Cardiac muscle cell (in vitro differentiated cells and primary cell): ENCODE measurements around the gene PGBD1. TPM values are rescaled to one million over a fixed set of nuclear protein-coding genes. Genes with fewer than 3 reads are reported as not detected.
A peak's percentile ranks its signal among the peaks of the same experiment; 100 is the strongest.

Experiments
- DNase-seq, 2 donors: peaks; one replicate each; pipeline versions ENCODE4 v3.0.0 to v3.0.0-alpha.2; 2010 to 2017; ENCODE audit warnings: low read depth in 1 of 2, low spot score in 1 of 2
- H3K27ac ChIP-seq: fragments of 200-600 bp; sonication (generic); 2 replicates; pipeline ENCODE4 v1.5.1; 2016
- H3K27me3 ChIP-seq: fragments of 200-600 bp; sonication (generic); 2 replicates; pipeline ENCODE4 v1.6.0; 2016; ENCODE audit warnings: control low read depth
- H3K36me3 ChIP-seq: fragments of 200-600 bp; sonication (generic); 2 replicates; pipeline ENCODE4 v1.5.1; 2016; ENCODE audit warnings: control low read depth
- H3K4me1 ChIP-seq: fragments of 200-600 bp; sonication (generic); 2 replicates; pipeline ENCODE4 v1.8.1; 2017; ENCODE audit warnings: low read depth, mild to moderate bottlenecking, mixed run types
- H3K4me3 ChIP-seq: fragments of 200-600 bp; sonication (generic); 2 replicates; pipeline ENCODE4 v1.5.1; 2016; ENCODE audit warnings: mild to moderate bottlenecking
- H3K9me3 ChIP-seq: fragments of 200-600 bp; sonication (generic); 2 replicates; pipeline ENCODE4 v1.5.1; 2017; ENCODE audit warnings: low read depth, mild to moderate bottlenecking, control low read depth
- CTCF ChIP-seq: IDR thresholded peaks from 2 replicates; pipeline ENCODE4 v1.5.1; 2012; ENCODE audit warnings: low read depth, mild to moderate bottlenecking, low read length
- polyA plus RNA-seq: library from polyadenylated mRNA; unstranded; fragments of >200 nt; fragmentation: Nextera tagmentation; extraction: Ambion mirVana; gene quantifications from 2 replicates; pipeline ENCODE4 v1.2.1, GENCODE V29; 2016
- total RNA-seq: library from RNA; depleted of rRNA; stranded (reverse); fragments of >200 nt; gene quantifications from 2 replicates; pipeline ENCODE4 v1.2.3, GENCODE V29; 2016

Gene PGBD1
- total and polyA plus RNA-seq, 2 experiments from 2014 or later = 7.5 to 8.2 TPM

- no peaks in the 10 kb centered on the region for H3K27me3 ChIP-seq
- H3K27ac ChIP-seq = peak overlapping the region; percentile 100
- H3K9me3 ChIP-seq = no peaks in the 10 kb centered on the region
- H3K36me3 ChIP-seq = no peaks in the 10 kb centered on the region
- DNase-seq = peak; percentile 55 to 58
- peaks cover 5% of the 10 kb centered on the region for H3K4me1 ChIP-seq
- H3K4me3 ChIP-seq = peak overlapping the region; percentile 73
- TF ChIP-seq CTCF = no peak
Measured at GRCh38 chr6:28336284-28337120, 55.1 kb downstream of the PGBD1 start.

- Histone ChIP-seq H3K27ac (peak overlapping the region; percentile 100), H3K36me3 (no peaks in the 10 kb centered on the region), H3K4me1 (peaks cover 5% of the 10 kb centered on the region), H3K4me3 (peak overlapping the region; percentile 73), H3K27me3 (no peaks in the 10 kb centered on the region), H3K9me3 (no peaks in the 10 kb centered on the region)
- no peak for TF ChIP-seq CTCF
- DNase-seq = no peak
Measured at GRCh38 chr6:28337121-28337520, 55.7 kb downstream of the PGBD1 start.

GRCh38 chr6:28340310-28341095 is 59.1 kb downstream of the PGBD1 start:
- peaks cover 5% of the 10 kb centered on the region for H3K4me1 ChIP-seq
- no peak overlapping the region for H3K27ac ChIP-seq
- no peaks in the 10 kb centered on the region for H3K9me3 ChIP-seq
- H3K4me3 ChIP-seq = no peak overlapping the region
- H3K36me3 ChIP-seq = no peaks in the 10 kb centered on the region
- no peak for DNase-seq
- H3K27me3 ChIP-seq = peaks cover 3% of the 10 kb centered on the region
- TF ChIP-seq CTCF = no peak

- Histone ChIP-seq H3K4me3 (no peak overlapping the region), H3K27ac (no peak overlapping the region), H3K27me3 (peaks cover 9% of the 10 kb centered on the region), H3K4me1 (peaks cover 8% of the 10 kb centered on the region), H3K36me3 (no peaks in the 10 kb centered on the region), H3K9me3 (no peaks in the 10 kb centered on the region)
- no peak for TF ChIP-seq CTCF
- no peak for DNase-seq
Measured at GRCh38 chr6:28343898-28344677, 62.7 kb downstream of the PGBD1 start.

GRCh38 chr6:28345201-28345600 is 63.8 kb downstream of the PGBD1 start:
- peaks cover 8% of the 10 kb centered on the region for H3K4me1 ChIP-seq
- H3K27me3 ChIP-seq = peaks cover 9% of the 10 kb centered on the region
- TF ChIP-seq CTCF = no peak
- H3K4me3 ChIP-seq = no peak overlapping the region
- H3K9me3 ChIP-seq = no peaks in the 10 kb centered on the region
- no peak overlapping the region for H3K27ac ChIP-seq
- no peak for DNase-seq
- no peaks in the 10 kb centered on the region for H3K36me3 ChIP-seq
